ENCODE results near the gene OGFRL1.

Gene OGFRL1

GRCh38 chr6:71351190-71351589 is 62.6 kb downstream of the OGFRL1 start:
- no peak for TF ChIP-seq CSRNP3 (CRISPR knock-in tag; IDR thresholded peaks at IDR 0.05)
- no peak for TF ChIP-seq OSR1 (CRISPR knock-in tag; IDR thresholded peaks at IDR 0.05)
- TF ChIP-seq SNAI2 (CRISPR knock-in tag; IDR thresholded peaks at IDR 0.05) = no peak
- TF ChIP-seq CREB5 (CRISPR knock-in tag; IDR thresholded peaks at IDR 0.05; ENCODE audit: low read depth) = no peak
- no peak for TF ChIP-seq ESRRG (CRISPR knock-in tag; IDR thresholded peaks at IDR 0.05)
- no peak for TF ChIP-seq CSDC2 (CRISPR knock-in tag; IDR thresholded peaks at IDR 0.05)
- TF ChIP-seq ZNF565 (CRISPR knock-in tag; conservative IDR thresholded peaks at IDR 0.05; ENCODE audit: low read depth) = no peak
- ATAC-seq = peak; percentile 76

Data from SK-N-SH treated with all-trans-retinoic acid at 6 μM for 48 hours (cell line).